Measurements from ENCODE around the gene ETNPPL. TPM values are rescaled to one million over a fixed set of nuclear protein-coding genes. Genes with fewer than 3 reads are reported as not detected.

The ETNPPL gene
- polyA plus RNA-seq, 1 of the 3 experiments (the other 2 are of a cell fraction), result not detected

- no peaks in the 10 kb centered on the region for H3F3A ChIP-seq (replicated peaks; ENCODE audit: insufficient read depth)
- no peaks in the 10 kb centered on the region for H4K20me1 ChIP-seq (ENCODE audit: insufficient read depth)
- H3K9me2 ChIP-seq, result no peaks in the 10 kb centered on the region
- no peaks in the 10 kb centered on the region for H3K9me3 ChIP-seq
- H3K36me3 ChIP-seq (replicated peaks in 1 of 2; ENCODE audit: control insufficient read depth in 1 of 2, insufficient read depth in 2 of 2, low read length in 1 of 2), result no peaks in the 10 kb centered on the region
- 18% methylated on average over 7 of the region's 7 CpGs for WGBS (ENCODE audit: low lambda C conversion rate)
- TF ChIP-seq SMC3 (IDR thresholded peaks at IDR 0.05; ENCODE audit: low read depth, low read length), result no peak
- TF ChIP-seq POLR2AphosphoS5 (IDR thresholded peaks at IDR 0.05; ENCODE audit: low read depth, low read length), result no peak
- TF ChIP-seq FOXM1 (IDR thresholded peaks at IDR 0.05; ENCODE audit: low read depth), result no peak
- TF ChIP-seq CHD2 (IDR thresholded peaks at IDR 0.05; ENCODE audit: low read length, partially characterized antibody), result no peak
- no peak for TF ChIP-seq PBX3 (IDR thresholded peaks at IDR 0.05)
- no peak for TF ChIP-seq JUND (IDR thresholded peaks at IDR 0.05)
- no peak for TF ChIP-seq EZH2phosphoT487 (IDR thresholded peaks at IDR 0.05; ENCODE audit: borderline replicate concordance, low read depth)
- TF ChIP-seq TEAD4 (IDR thresholded peaks at IDR 0.05; ENCODE audit: borderline replicate concordance, insufficient read depth), result no peak
- TF ChIP-seq IRF3 (IDR thresholded peaks at IDR 0.05; ENCODE audit: low read depth, low read length), result no peak
- POLR2A ChIA-PET, result no interaction called here
- H3K9ac ChIP-seq, result no peak overlapping the region
- no peak overlapping the region for H2AFZ ChIP-seq (ENCODE audit: low read depth)
- H3K4me2 ChIP-seq, result no peak overlapping the region
- CTCF ChIA-PET, result no interaction called here
- H3K4me1 ChIP-seq (ENCODE audit: control insufficient read depth in 1 of 2, insufficient read depth in 2 of 2, low read depth in 1 of 2, low read length in 1 of 2), result no peaks in the 10 kb centered on the region
- H3K27me3 ChIP-seq (ENCODE audit: insufficient read depth), result peaks cover 5% of the 10 kb centered on the region; the same call in 1 of the 2 replicates
- no peaks in the 10 kb centered on the region for H3K79me2 ChIP-seq (ENCODE audit: insufficient read depth)
- DNase-seq, result no peak
- no peak overlapping the region for H3K4me3 ChIP-seq (ENCODE audit: low read depth in 2 of 2, low read length in 1 of 2)
- no peak overlapping the region for H3K27ac ChIP-seq (ENCODE audit: low read depth in 2 of 2, low read length in 1 of 2)
These were observed 9.5 kb upstream of the ETNPPL start for GRCh38 chr4:108772402-108772801.

GRCh38 chr4:108766058-108766457, 3.2 kb upstream of the ETNPPL start:
- POLR2A ChIA-PET, result no interaction called here
- no peak for DNase-seq
- no peak for TF ChIP-seq RCOR1 (IDR thresholded peaks at IDR 0.05; ENCODE audit: low read length)
- TF ChIP-seq SIN3A (IDR thresholded peaks at IDR 0.05; ENCODE audit: borderline replicate concordance, low read depth, low read length), result no peak
- TF ChIP-seq USF2 (IDR thresholded peaks at IDR 0.05; ENCODE audit: borderline replicate concordance, low read depth, low read length), result no peak
- no peak for TF ChIP-seq RFX5 (IDR thresholded peaks at IDR 0.05; ENCODE audit: low read length)
- no peak for TF ChIP-seq RXRA (IDR thresholded peaks at IDR 0.05; ENCODE audit: borderline replicate concordance, low read depth)
- TF ChIP-seq MXI1 (IDR thresholded peaks at IDR 0.05; ENCODE audit: low read depth, low read length), result no peak
- no peak for TF ChIP-seq USF1 (IDR thresholded peaks at IDR 0.05; ENCODE audit: borderline replicate concordance, low read depth)
- TF ChIP-seq GABPA (IDR thresholded peaks at IDR 0.05; ENCODE audit: low read depth), result no peak
- TF ChIP-seq GATA2 (CRISPR knock-in tag; IDR thresholded peaks at IDR 0.05), result no peak
- no peak for TF ChIP-seq JUND (IDR thresholded peaks at IDR 0.05)
- no peak for TF ChIP-seq EZH2phosphoT487 (IDR thresholded peaks at IDR 0.05; ENCODE audit: borderline replicate concordance, low read depth)
- no peak for TF ChIP-seq ELF1 (IDR thresholded peaks at IDR 0.05)
- TF ChIP-seq RAD21 (IDR thresholded peaks at IDR 0.05; ENCODE audit: low read length), result no peak
- TF ChIP-seq YY1 (IDR thresholded peaks at IDR 0.05; ENCODE audit: low read depth), result no peak
- no peak for TF ChIP-seq REST (IDR thresholded peaks at IDR 0.05; ENCODE audit: low read depth, low read length)
- TF ChIP-seq FOSL2 (IDR thresholded peaks at IDR 0.05; ENCODE audit: borderline replicate concordance, low read depth), result no peak

More at GRCh38 chr4:108766058-108766457, 3.2 kb upstream of the ETNPPL start:
- Histone ChIP-seq H3K36me3 (replicated peaks in 1 of 2; ENCODE audit: control insufficient read depth in 1 of 2, insufficient read depth in 2 of 2, low read length in 1 of 2) (no peaks in the 10 kb centered on the region), H3K4me2 (no peak overlapping the region), H3K79me2 (ENCODE audit: insufficient read depth) (no peaks in the 10 kb centered on the region), H3K9me2 (no peaks in the 10 kb centered on the region), H3K4me3 (ENCODE audit: low read depth in 2 of 2, low read length in 1 of 2) (no peak overlapping the region), H3K9me3 (no peaks in the 10 kb centered on the region), H3K9ac (no peak overlapping the region), H3K4me1 (ENCODE audit: control insufficient read depth in 1 of 2, insufficient read depth in 2 of 2, low read depth in 1 of 2, low read length in 1 of 2) (peaks cover 5 to 9% of the 10 kb centered on the region in 2 experiments; a peak in 2 of 4 replicates), H4K20me1 (ENCODE audit: insufficient read depth) (no peaks in the 10 kb centered on the region), H2AFZ (ENCODE audit: low read depth) (no peak overlapping the region), H3K27me3 (ENCODE audit: insufficient read depth) (peaks cover 44% of the 10 kb centered on the region), H3F3A (replicated peaks; ENCODE audit: insufficient read depth) (no peaks in the 10 kb centered on the region), H3K27ac (ENCODE audit: low read depth in 2 of 2, low read length in 1 of 2) (no peak overlapping the region)
- CTCF ChIA-PET, result no interaction called here
- 5% methylated on average over 3 of the region's 3 CpGs for WGBS (ENCODE audit: low lambda C conversion rate)
